CD4-positive, CD25-positive, alpha-beta regulatory T cell (primary cell): ENCODE results near the gene CELSR2. TPM values are rescaled to one million over a fixed set of nuclear protein-coding genes. Genes with fewer than 3 reads are reported as not detected.

Source experiments
- ATAC-seq, 2 donors: fragments of 150-1000 bp; cut with Tn5 transposase; one replicate each; pipeline ENCODE4 v1.10.0; 2021; ENCODE audit warnings: low read depth in 2 of 2, moderate number of reproducible peaks in 2 of 2, moderate library complexity in 1 of 2
- DNase-seq, 3 donors: peaks; one replicate each; pipeline versions ENCODE4 v3.0.0 to v3.0.0-alpha.2; 2012 to 2022; ENCODE audit warnings: mixed read lengths in 1 of 3
- H3K27ac ChIP-seq: one replicate; pipeline ENCODE4 v1.7.0; 2013; ENCODE audit warnings: mild to moderate bottlenecking, low read length; ENCODE audit not compliant: insufficient read depth, poor library complexity, severe bottlenecking
- H3K27me3 ChIP-seq: one replicate; pipeline ENCODE4 v1.7.0; 2013; ENCODE audit warnings: low read length; ENCODE audit not compliant: control insufficient read depth, insufficient read depth
- H3K36me3 ChIP-seq: one replicate; pipeline ENCODE4 v1.7.0; 2013; ENCODE audit warnings: mild to moderate bottlenecking, low read length, moderate library complexity; ENCODE audit not compliant: control insufficient read depth, insufficient read depth
- H3K4me1 ChIP-seq: 2 replicates; pipeline ENCODE4 v1.7.0; 2013; ENCODE audit warnings: mild to moderate bottlenecking, low read length; ENCODE audit not compliant: insufficient read depth, control insufficient read depth, poor library complexity, severe bottlenecking
- H3K4me3 ChIP-seq: one replicate; pipeline ENCODE4 v1.7.0; 2013; ENCODE audit warnings: low read depth, mild to moderate bottlenecking, low read length, moderate library complexity
- H3K9me3 ChIP-seq, 2 experiments: 1 replicate in 1 of 2; 2 replicates in 1 of 2; pipeline ENCODE4 v1.7.0; 2013; ENCODE audit warnings: low read length in 2 of 2, mild to moderate bottlenecking in 1 of 2, moderate library complexity in 1 of 2; ENCODE audit not compliant: control insufficient read depth in 2 of 2
- H3K27ac Mint-ChIP-seq, 3 donors: one replicate each; pipeline ENCODE4 v1.8.0; 2020 to 2022; ENCODE audit warnings: mild to moderate bottlenecking in 3 of 3, mixed read lengths in 3 of 3, moderate library complexity in 2 of 3
- H3K27me3 Mint-ChIP-seq: one replicate; pipeline ENCODE4 v1.8.0; 2022; ENCODE audit warnings: mild to moderate bottlenecking, mixed read lengths
- H3K36me3 Mint-ChIP-seq: one replicate; pipeline ENCODE4 v1.8.0; 2020; ENCODE audit warnings: mixed read lengths
- H3K4me1 Mint-ChIP-seq, 4 donors: one replicate each; pipeline ENCODE4 v1.8.0; 2020 to 2022; ENCODE audit warnings: mixed read lengths in 4 of 4, mild to moderate bottlenecking in 1 of 4
- H3K4me3 Mint-ChIP-seq, 4 donors: one replicate each; pipeline ENCODE4 v1.8.0; 2020 to 2022; ENCODE audit warnings: mild to moderate bottlenecking in 4 of 4, mixed read lengths in 4 of 4, moderate library complexity in 3 of 4
- H3K9me3 Mint-ChIP-seq, 7 donors: one replicate each; pipeline ENCODE4 v1.8.0; 2020 to 2022; ENCODE audit warnings: mixed read lengths in 7 of 7, mild to moderate bottlenecking in 3 of 7, moderate library complexity in 2 of 7
- polyA plus RNA-seq, 4 donors: library from polyadenylated mRNA; unstranded; fragments of 300-500 nt; fragmentation: Illumina TruSeq; gene quantifications; one replicate each; pipeline ENCODE4 v1.2.3, GENCODE V29; 2021
- total RNA-seq: library from RNA; stranded (reverse); gene quantifications from one replicate; pipeline ENCODE4 v1.2.3, GENCODE V29; 2022

The CELSR2 gene
- total and polyA plus RNA-seq, 5 donors from 2014 or later, result 0.02 to 2.5 (median 0.14) TPM

GRCh38 chr1:109275706-109276345 is 26.5 kb downstream of the CELSR2 start:
- H3K9me3 ChIP-seq, result no peaks in the 10 kb centered on the region
- Mint-ChIP-seq H3K4me1 (peaks cover 0 to 6% (median 4%) of the 10 kb centered on the region in 4 donors), H3K27me3 (no peaks in the 10 kb centered on the region), H3K9me3 (no peaks in the 10 kb centered on the region), H3K36me3 (no peaks in the 10 kb centered on the region), H3K4me3 (no peak overlapping the region), H3K27ac (no peak overlapping the region)
- H3K27ac ChIP-seq, result no peak overlapping the region
- ATAC-seq, result no peak
- no peak overlapping the region for H3K4me3 ChIP-seq
- no peaks in the 10 kb centered on the region for H3K27me3 ChIP-seq
- no peak for DNase-seq
- H3K36me3 ChIP-seq, result no peaks in the 10 kb centered on the region
- no peaks in the 10 kb centered on the region for H3K4me1 ChIP-seq

GRCh38 chr1:109277434-109278204 is 28.3 kb downstream of the CELSR2 start:
- H3K9me3 Mint-ChIP-seq, result no peaks in the 10 kb centered on the region
- Histone ChIP-seq H3K4me1 (peaks cover 5% of the 10 kb centered on the region), H3K27me3 (no peaks in the 10 kb centered on the region), H3K4me3 (no peak overlapping the region), H3K27ac (no peak overlapping the region), H3K36me3 (no peaks in the 10 kb centered on the region), H3K9me3 (no peaks in the 10 kb centered on the region)
- no peaks in the 10 kb centered on the region for H3K36me3 Mint-ChIP-seq
- peak; percentile 39 to 75 (median 46) for DNase-seq
- no peak overlapping the region for H3K27ac Mint-ChIP-seq
- H3K4me3 Mint-ChIP-seq, result no peak overlapping the region
- peak in 1 of 2 donors; percentile 56 for ATAC-seq
- H3K27me3 Mint-ChIP-seq, result no peaks in the 10 kb centered on the region
- peaks cover 0 to 13% (median 7%) of the 10 kb centered on the region in 4 donors for H3K4me1 Mint-ChIP-seq

- Histone ChIP-seq H3K27me3 (no peaks in the 10 kb centered on the region), H3K9me3 (no peaks in the 10 kb centered on the region), H3K27ac (no peak overlapping the region), H3K36me3 (no peaks in the 10 kb centered on the region), H3K4me1 (peaks cover 16% of the 10 kb centered on the region), H3K4me3 (no peak overlapping the region)
- H3K4me1 Mint-ChIP-seq, result peaks cover 5 to 31% (median 21%) of the 10 kb centered on the region in 4 donors
- ATAC-seq (no peak), DNase-seq (no peak)
- no peaks in the 10 kb centered on the region for H3K36me3 Mint-ChIP-seq
- no peaks in the 10 kb centered on the region for H3K27me3 Mint-ChIP-seq
- no peaks in the 10 kb centered on the region for H3K9me3 Mint-ChIP-seq
- peak overlapping the region in 1 of 3 donors; percentile 44 for H3K27ac Mint-ChIP-seq
- H3K4me3 Mint-ChIP-seq, result peak overlapping the region in 1 of 4 donors; percentile 56
These were observed 30.4 kb downstream of the CELSR2 start for GRCh38 chr1:109279615-109280278.

DNA sequence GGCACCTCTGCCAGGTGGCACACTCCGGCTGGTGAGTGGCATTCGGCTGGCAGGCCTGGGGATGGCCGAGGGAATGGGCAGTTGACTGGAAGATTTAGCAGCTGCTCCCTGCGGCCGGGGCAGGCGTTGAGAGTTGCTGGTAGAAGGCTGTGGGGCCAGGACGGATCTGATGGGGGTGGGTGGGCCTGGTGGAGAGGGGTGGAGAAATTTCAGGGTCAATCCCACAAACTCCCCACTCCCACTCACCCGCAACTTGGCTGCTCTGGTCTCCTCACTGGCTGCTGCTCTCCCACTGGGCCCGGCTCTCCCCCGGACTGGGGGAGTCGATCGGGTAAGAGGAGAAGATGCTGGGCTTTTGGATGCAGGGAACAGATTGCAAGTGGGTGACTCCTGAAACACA is 31.5 kb downstream of the CELSR2 start:
- Histone ChIP-seq H3K4me3 (no peak overlapping the region), H3K9me3 (no peaks in the 10 kb centered on the region), H3K4me1 (peaks cover 16% of the 10 kb centered on the region), H3K27me3 (no peaks in the 10 kb centered on the region), H3K36me3 (no peaks in the 10 kb centered on the region), H3K27ac (no peak overlapping the region)
- no peak for DNase-seq
- no peak overlapping the region for H3K27ac Mint-ChIP-seq
- H3K4me3 Mint-ChIP-seq, result peak overlapping the region in 1 of 4 donors; percentile 34
- no peaks in the 10 kb centered on the region for H3K27me3 Mint-ChIP-seq
- peaks cover 5 to 33% (median 21%) of the 10 kb centered on the region in 4 donors for H3K4me1 Mint-ChIP-seq
- ATAC-seq, result no peak
- no peaks in the 10 kb centered on the region for H3K36me3 Mint-ChIP-seq
- no peaks in the 10 kb centered on the region for H3K9me3 Mint-ChIP-seq

DNA sequence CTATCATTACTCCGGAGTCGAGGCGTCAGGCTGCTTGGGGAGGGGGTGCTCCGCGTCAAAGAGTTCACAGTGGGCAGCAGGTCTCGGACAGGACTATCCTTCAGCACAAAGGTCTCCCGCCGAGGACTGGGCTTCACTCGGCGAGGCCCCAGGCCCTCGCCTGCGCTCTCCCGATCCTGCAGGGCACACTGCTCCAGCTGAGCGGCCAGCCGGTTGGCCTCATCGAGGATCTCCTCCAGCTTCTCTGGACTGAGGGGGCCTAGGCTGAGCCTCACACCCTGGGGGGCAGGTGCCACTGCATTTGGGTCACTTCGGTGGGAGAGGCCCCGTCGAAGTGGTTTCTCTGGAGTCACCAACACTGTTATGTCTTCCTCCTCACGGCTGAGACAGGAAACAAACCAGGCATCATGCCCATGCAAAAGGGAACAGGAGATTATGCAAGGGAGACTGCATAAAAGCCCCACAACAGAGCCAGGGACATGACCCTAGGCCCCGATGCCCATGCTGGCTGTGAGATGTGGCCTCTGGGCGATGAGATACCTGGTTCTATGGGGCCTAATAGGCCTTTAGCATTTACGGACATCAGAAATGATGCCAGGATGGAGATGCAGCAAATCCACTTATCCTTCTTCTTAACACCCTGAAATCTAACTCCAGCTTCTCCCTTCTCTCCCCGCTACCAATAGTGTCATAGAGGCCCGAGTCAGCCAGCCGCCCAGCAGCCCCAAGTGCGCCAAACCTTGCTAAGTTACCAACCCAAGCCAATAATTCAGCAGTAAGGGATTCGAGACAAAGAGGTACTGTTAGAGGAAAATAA is 32.5 kb downstream of the CELSR2 start:
- Mint-ChIP-seq H3K4me1 (peaks cover 5 to 39% (median 21%) of the 10 kb centered on the region in 4 donors), H3K27ac (peak overlapping the region in 1 of 3 donors; percentile 52), H3K4me3 (peak overlapping the region; percentile 91 to 98 (median 95)), H3K9me3 (no peaks in the 10 kb centered on the region), H3K36me3 (no peaks in the 10 kb centered on the region), H3K27me3 (no peaks in the 10 kb centered on the region)
- Histone ChIP-seq H3K9me3 (no peaks in the 10 kb centered on the region), H3K36me3 (no peaks in the 10 kb centered on the region), H3K4me3 (peak overlapping the region; percentile 96), H3K27me3 (no peaks in the 10 kb centered on the region), H3K4me1 (peaks cover 16% of the 10 kb centered on the region), H3K27ac (no peak overlapping the region)
- ATAC-seq, result no peak
- no peak for DNase-seq

DNA sequence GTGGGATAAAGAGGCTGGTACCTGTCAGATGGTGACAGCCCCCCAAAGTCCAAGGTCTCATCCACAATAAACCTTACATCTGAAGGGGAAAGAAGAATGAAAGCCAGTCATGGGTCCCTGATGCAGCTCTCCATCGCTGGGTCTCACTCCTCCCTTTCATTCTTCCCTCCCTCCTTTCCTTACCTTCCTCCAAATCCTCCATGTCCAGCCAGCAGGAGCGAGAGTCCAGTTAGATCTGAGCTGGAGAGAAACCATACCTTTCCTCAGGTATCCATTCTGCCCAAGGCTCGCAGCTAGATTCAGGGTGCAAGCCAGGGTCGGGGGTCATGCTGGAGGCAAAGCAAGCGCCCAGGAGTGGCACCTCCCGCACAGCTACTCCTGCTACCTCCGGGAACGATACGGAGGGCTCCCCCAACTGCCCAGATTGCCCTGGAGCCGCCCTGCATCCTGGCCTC is 33.2 kb downstream of the CELSR2 start:
- Mint-ChIP-seq H3K9me3 (no peaks in the 10 kb centered on the region), H3K4me1 (peaks cover 2 to 34% (median 18%) of the 10 kb centered on the region in 4 donors), H3K36me3 (no peaks in the 10 kb centered on the region), H3K27ac (peak overlapping the region in 2 of 3 donors; percentile 73 to 89), H3K27me3 (peaks cover under 1% of the 10 kb centered on the region), H3K4me3 (peak overlapping the region; percentile 91 to 98 (median 95))
- H3K4me3 ChIP-seq, result peak overlapping the region; percentile 96
- no peak for ATAC-seq
- no peaks in the 10 kb centered on the region for H3K27me3 ChIP-seq
- H3K9me3 ChIP-seq, result no peaks in the 10 kb centered on the region
- peaks cover 16% of the 10 kb centered on the region for H3K4me1 ChIP-seq
- H3K27ac ChIP-seq, result no peak overlapping the region
- no peaks in the 10 kb centered on the region for H3K36me3 ChIP-seq
- no peak for DNase-seq
